Muscle layer of duodenum (tissue), 2 donors: ENCODE measurements around the gene DAB1.
A peak's percentile ranks its signal among the peaks of the same experiment; 100 is the strongest.

Source experiments
- H3K27ac ChIP-seq: one replicate; pipeline ENCODE4 v1.7.0; 2013; ENCODE audit warnings: mild to moderate bottlenecking, low read length
- H3K27me3 ChIP-seq: one replicate; pipeline ENCODE4 v1.7.0; 2013; ENCODE audit warnings: low read depth, mild to moderate bottlenecking, control low read depth, low read length
- H3K36me3 ChIP-seq, 2 donors: one replicate each; pipeline ENCODE4 v1.7.0; 2013; ENCODE audit warnings: low read length in 2 of 2, control low read depth in 1 of 2, mild to moderate bottlenecking in 1 of 2; ENCODE audit not compliant: insufficient read depth in 2 of 2, control insufficient read depth in 1 of 2
- H3K4me1 ChIP-seq, 2 donors: one replicate each; pipeline ENCODE4 v1.7.0; 2013; ENCODE audit warnings: low read length in 2 of 2, mild to moderate bottlenecking in 2 of 2, control low read depth in 1 of 2, moderate library complexity in 1 of 2; ENCODE audit not compliant: insufficient read depth in 2 of 2, control insufficient read depth in 1 of 2
- H3K4me3 ChIP-seq, 2 donors: one replicate each; pipeline ENCODE4 v1.7.0; 2013; ENCODE audit warnings: low read length in 2 of 2, low read depth in 1 of 2, mild to moderate bottlenecking in 1 of 2
- H3K9me3 ChIP-seq, 2 donors: one replicate each; pipeline ENCODE4 v1.7.0; 2013; ENCODE audit warnings: low read length in 2 of 2, control low read depth in 1 of 2, mild to moderate bottlenecking in 1 of 2; ENCODE audit not compliant: control insufficient read depth in 1 of 2
- donor health status: healthy.

Gene DAB1

DNA sequence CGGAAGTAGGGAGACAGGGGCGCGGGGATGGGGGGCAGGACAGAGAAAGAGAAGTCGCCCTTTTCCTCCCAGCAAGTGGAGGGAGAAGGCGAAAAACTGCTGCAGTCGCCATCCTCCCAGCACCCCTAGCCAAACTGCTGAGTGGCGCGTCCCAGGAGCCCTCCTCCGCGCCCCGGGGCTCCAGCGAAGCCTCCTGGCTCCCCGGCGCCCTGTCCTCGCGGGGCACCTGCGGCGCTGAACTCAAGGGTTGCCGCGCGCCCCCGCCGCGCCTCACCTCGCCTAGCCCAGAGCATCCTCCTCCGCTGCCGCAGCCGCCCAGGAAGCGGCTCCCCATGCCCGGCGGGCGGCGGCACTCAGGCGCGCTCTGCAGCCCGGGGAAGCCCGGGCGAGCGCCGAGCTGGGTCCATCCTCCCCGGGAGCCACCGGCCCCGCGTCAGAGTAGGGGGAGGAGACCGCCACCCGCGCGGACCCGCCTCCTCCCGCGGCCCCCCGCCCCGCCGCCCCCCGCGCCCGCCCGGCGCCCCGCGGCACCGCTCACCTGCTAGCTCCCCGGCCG, at the start of gene DAB1:
TSS of gene DAB1 (minus strand) at position 405 of the 556 bp plus-strand sequence. CDS start 133,030 bp downstream, outside the sequence.
- no peaks in the 10 kb centered on the region for H3K9me3 ChIP-seq
- H3K27me3 ChIP-seq: peaks cover 16% of the 10 kb centered on the region

GRCh38 chr1:57473448-57473847, 49.6 kb upstream of the DAB1 start:
- Histone ChIP-seq H3K9me3 (no peaks in the 10 kb centered on the region), H3K4me3 (no peak overlapping the region), H3K36me3 (no peaks in the 10 kb centered on the region), H3K4me1 (no peaks in the 10 kb centered on the region), H3K27ac (no peak overlapping the region), H3K27me3 (no peaks in the 10 kb centered on the region)

More for the DNA sequence above, at the start of gene DAB1:
- H3K4me3 ChIP-seq: peak within 1 kb of the TSS; percentile 39 to 71
- peaks cover 0 to 16% of the 10 kb centered on the region in 2 donors for H3K4me1 ChIP-seq
- H3K36me3 ChIP-seq: no peaks in the 10 kb centered on the region
- no peak within 1 kb of the TSS for H3K27ac ChIP-seq

- no peaks in the 10 kb centered on the region for H3K27me3 ChIP-seq
- no peaks in the 10 kb centered on the region for H3K36me3 ChIP-seq
- H3K4me1 ChIP-seq: no peaks in the 10 kb centered on the region
- no peak overlapping the region for H3K4me3 ChIP-seq
- no peaks in the 10 kb centered on the region for H3K9me3 ChIP-seq
- no peak overlapping the region for H3K27ac ChIP-seq
Measured at GRCh38 chr1:57471995-57472394, 48.1 kb upstream of the DAB1 start.

DNA sequence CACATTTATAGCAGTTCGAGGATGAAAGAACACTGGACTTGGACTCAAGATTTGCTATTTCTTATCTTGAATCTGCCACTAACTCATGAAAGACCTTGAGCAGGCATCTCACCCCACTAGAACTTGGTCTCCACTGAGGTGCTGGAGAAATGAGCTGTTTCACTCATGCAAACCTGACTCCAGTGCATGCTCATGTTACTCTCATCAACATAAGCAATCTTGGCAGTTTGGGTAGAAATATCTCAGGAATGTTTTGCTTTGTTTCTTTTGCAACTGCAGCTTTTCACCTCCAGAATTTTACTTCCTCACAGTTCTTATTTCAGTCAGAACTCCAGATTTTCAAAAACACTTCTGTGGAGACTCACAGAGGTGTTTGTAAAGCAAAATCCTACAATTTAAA, 46.2 kb upstream of the DAB1 start:
- no peak overlapping the region for H3K4me3 ChIP-seq
- no peaks in the 10 kb centered on the region for H3K36me3 ChIP-seq
- no peaks in the 10 kb centered on the region for H3K9me3 ChIP-seq
- H3K27ac ChIP-seq: no peak overlapping the region
- no peaks in the 10 kb centered on the region for H3K27me3 ChIP-seq
- no peaks in the 10 kb centered on the region for H3K4me1 ChIP-seq

DNA sequence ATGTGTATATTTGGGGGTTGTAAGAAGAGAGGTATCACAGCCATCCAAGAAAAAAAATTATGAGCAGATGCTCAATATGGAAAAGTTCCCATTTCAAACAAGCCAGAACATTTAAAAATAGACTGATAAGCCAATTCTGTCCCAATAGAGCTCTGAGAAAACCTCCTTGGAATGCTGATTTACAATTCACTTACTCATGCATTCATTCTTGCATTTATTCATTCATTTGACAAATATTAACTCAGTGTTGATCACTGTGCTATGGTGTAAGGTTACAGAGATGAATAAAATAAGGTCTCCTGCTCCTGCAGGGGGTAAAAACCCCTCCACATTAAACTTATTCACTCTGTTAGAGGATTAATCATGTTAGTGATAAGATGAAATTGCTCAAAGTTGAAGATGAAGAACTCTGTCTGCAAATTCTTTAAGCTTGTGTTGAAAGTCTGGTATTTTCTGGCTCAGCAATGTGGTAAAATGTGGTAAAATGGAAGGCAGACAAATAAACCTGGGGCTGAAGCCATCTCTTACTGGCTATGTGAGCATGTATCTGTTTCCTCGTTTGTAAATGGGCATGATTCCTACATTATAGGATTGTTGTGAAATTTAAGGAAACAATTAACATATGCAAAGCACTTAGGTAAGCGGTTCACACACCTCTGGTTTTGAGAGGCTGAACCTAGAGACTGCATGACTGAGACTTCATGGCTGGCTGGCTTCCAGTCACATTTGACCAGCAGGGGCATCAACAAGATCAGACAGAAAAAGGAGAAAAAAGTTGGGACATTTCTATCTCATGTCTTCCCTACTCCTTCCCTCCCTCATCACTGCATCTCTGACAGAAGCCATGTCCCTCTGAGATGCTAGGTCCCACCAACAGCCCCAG, 45.0 kb upstream of the DAB1 start:
- Histone ChIP-seq H3K4me3 (no peak overlapping the region), H3K27ac (no peak overlapping the region), H3K9me3 (no peaks in the 10 kb centered on the region), H3K27me3 (no peaks in the 10 kb centered on the region), H3K4me1 (no peaks in the 10 kb centered on the region), H3K36me3 (no peaks in the 10 kb centered on the region)

- Histone ChIP-seq H3K4me3 (no peak overlapping the region), H3K36me3 (no peaks in the 10 kb centered on the region), H3K27me3 (no peaks in the 10 kb centered on the region), H3K27ac (no peak overlapping the region), H3K4me1 (no peaks in the 10 kb centered on the region), H3K9me3 (no peaks in the 10 kb centered on the region)
Measured at GRCh38 chr1:57467830-57468229, 44.0 kb upstream of the DAB1 start.

DNA sequence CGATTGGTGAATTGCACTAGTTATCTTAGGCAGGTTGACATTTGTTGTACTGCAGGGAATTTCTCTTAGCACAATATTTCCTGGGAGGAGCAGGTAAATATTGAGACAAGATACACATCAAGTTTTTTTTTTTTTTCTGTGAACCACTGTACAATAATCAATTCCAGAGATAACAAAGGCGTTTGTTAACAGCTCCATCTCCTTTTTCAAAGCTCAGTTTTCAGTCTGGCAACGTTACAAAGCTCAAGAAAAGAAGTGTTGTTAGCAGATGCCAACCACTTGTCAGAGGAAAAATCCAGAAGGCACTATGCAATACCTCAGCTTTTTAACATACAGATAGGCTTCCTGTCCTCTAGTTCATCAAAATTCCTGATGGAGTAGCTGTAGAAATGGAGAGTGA, 40.9 kb upstream of the DAB1 start:
- Histone ChIP-seq H3K27me3 (no peaks in the 10 kb centered on the region), H3K36me3 (no peaks in the 10 kb centered on the region), H3K4me1 (no peaks in the 10 kb centered on the region), H3K9me3 (no peaks in the 10 kb centered on the region), H3K4me3 (no peak overlapping the region), H3K27ac (no peak overlapping the region)

DNA sequence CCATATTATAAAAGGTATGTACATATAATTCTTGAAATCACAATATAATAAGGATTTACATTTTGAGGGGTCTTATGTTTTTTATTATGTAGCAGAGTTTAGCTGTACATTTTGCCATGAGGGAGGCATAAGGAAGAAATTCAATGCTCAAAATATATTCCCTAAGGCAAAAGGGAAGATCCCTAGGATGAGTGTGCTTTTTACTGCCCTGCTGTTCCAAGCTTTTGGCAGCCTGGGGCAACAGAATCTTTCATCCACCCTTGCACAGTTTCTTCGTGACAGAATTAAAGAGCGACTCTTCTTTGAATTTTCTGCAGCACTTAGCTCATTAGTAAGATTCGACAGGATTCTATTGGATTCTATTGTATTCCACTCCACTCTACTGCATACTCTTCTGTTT, 39.5 kb upstream of the DAB1 start:
- Histone ChIP-seq H3K36me3 (no peaks in the 10 kb centered on the region), H3K4me3 (no peak overlapping the region), H3K4me1 (no peaks in the 10 kb centered on the region), H3K27me3 (no peaks in the 10 kb centered on the region), H3K27ac (no peak overlapping the region), H3K9me3 (no peaks in the 10 kb centered on the region)

DNA sequence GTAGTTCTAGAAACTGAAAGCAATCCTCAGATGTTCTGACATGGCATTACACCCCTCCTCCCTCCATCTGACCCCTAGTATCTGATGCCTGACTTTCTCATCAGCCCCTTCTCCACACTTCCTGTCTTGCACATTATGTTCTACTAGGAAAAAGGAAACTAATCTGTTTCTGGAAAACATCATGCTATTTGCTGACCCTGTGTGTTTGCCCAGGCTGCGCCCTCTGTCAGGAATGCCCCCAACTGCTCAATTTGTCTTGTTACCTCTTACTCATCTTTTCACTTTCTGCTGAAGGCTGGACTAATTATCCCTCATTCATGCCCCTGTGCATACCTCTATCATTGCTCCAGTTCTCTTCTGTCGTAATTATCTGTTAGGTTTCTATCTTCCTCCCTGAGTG, 37.5 kb upstream of the DAB1 start:
- Histone ChIP-seq H3K36me3 (no peaks in the 10 kb centered on the region), H3K4me3 (no peak overlapping the region), H3K9me3 (no peaks in the 10 kb centered on the region)

GRCh38 chr1:57451516-57451915, 27.7 kb upstream of the DAB1 start:
- Histone ChIP-seq H3K4me1 (no peaks in the 10 kb centered on the region), H3K27me3 (no peaks in the 10 kb centered on the region), H3K27ac (no peak overlapping the region), H3K36me3 (no peaks in the 10 kb centered on the region), H3K9me3 (no peaks in the 10 kb centered on the region), H3K4me3 (no peak overlapping the region)

More for the DNA sequence above, 37.5 kb upstream of the DAB1 start:
- Histone ChIP-seq H3K4me1 (no peaks in the 10 kb centered on the region), H3K27me3 (no peaks in the 10 kb centered on the region), H3K27ac (no peak overlapping the region)

DNA sequence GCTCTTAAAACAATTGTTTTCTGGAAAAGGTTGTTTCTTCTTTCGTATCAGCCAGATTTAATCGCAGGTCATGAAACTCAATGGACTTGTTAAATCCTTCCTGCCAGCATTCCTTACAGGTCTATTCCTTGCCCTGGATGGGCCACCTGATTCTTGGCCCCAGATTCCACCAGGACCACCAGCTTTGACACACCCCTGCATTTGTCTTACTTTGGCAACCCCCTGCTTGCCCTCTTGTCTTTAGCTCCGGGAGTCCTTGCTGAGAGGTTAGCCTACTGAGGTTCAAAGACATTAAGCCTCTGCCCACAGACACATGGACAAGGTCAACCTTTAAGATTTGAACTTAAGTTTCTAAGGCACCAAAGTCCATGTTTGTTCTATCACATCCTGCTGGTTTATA, 27.1 kb upstream of the DAB1 start:
- Histone ChIP-seq H3K4me3 (no peak overlapping the region), H3K4me1 (no peaks in the 10 kb centered on the region), H3K9me3 (no peaks in the 10 kb centered on the region), H3K27ac (no peak overlapping the region), H3K36me3 (no peaks in the 10 kb centered on the region), H3K27me3 (no peaks in the 10 kb centered on the region)
